Loucy (cell line): ENCODE data around the gene SRD5A1.

Experiments used
- CTCF ChIP-seq: fragments of 200-600 bp; sonication (generic); conservative IDR thresholded peaks from 2 replicates; pipeline ENCODE4 v1.5.1; 2014; ENCODE audit warnings: mild to moderate bottlenecking, antibody characterized with exemption, low read length
- EZH2phosphoT487 ChIP-seq: fragments of 200-600 bp; IDR thresholded peaks from 2 replicates; pipeline ENCODE4 v1.6.1; 2018; ENCODE audit warnings: antibody characterized with exemption, mild to moderate bottlenecking, moderate library complexity, borderline replicate concordance

- no peak; the same call in none of the 2 replicates for TF ChIP-seq CTCF
- TF ChIP-seq EZH2phosphoT487 = no peak
These were observed 78.9 kb downstream of the SRD5A1 start for GRCh38 chr5:6712142-6712576.
